Measurements from ENCODE around the gene SPART. TPM values are rescaled to one million over a fixed set of nuclear protein-coding genes. Genes with fewer than 3 reads are reported as not detected.

SPART gene
- total and polyA plus RNA-seq, 2 of the 8 experiments (the other 6 are each of a cell fraction or from before 2014, with no cell fraction given): 27.2 to 74.1 TPM

- peak in 2 of 3 experiments; percentile 37 to 44; a peak in 2 of 4 replicates for TF ChIP-seq CTCF (IDR thresholded peaks at IDR 0.05; ENCODE audit: control extremely low read depth in 1 of 3, insufficient read depth in 1 of 3, low read depth in 1 of 3, low read length in 3 of 3)
Observed at GRCh38 chr13:36275190-36276002, 70.8 kb downstream of the SPART start (continued).

Data from H1 (cell line).